Prostate gland (tissue), 2 donors: Measurements from ENCODE around the gene CCNDBP1. TPM values are rescaled to one million over a fixed set of nuclear protein-coding genes. Genes with fewer than 3 reads are reported as not detected.
"Not testable (repeated sequence)": the region's sequence is repeated elsewhere in the genome, so short reads cannot be mapped to it uniquely, and the experiment has no call there.

Source experiments
- DNase-seq: peaks from one replicate; pipeline ENCODE4 v3.0.0-alpha.2; 2019; ENCODE audit warnings: low spot score
- H3K27ac ChIP-seq, 2 donors: fragments of 200-600 bp; sonication (generic); 2 replicates each; pipeline ENCODE4 v1.5.1; 2017 to 2019
- H3K27me3 ChIP-seq: fragments of 200-600 bp; sonication (generic); replicated peaks from 2 replicates; pipeline ENCODE4 v1.5.1; 2019; ENCODE audit not compliant: insufficient read depth
- H3K36me3 ChIP-seq, 2 donors: fragments of 200-600 bp; sonication (generic); 1 replicate in 1 of 2; 2 replicates in 1 of 2; pipeline versions ENCODE4 v1.5.1 to v1.8.1; 2017 to 2019
- H3K4me1 ChIP-seq: fragments of 200-600 bp; sonication (generic); replicated peaks from 2 replicates; pipeline ENCODE4 v1.5.1; 2019
- H3K4me3 ChIP-seq, 2 donors: fragments of 200-600 bp; sonication (generic); 2 replicates each; pipeline ENCODE4 v1.5.1; 2017 to 2019
- H3K9me3 ChIP-seq: fragments of 200-600 bp; sonication (generic); 2 replicates; pipeline ENCODE4 v1.5.1; 2017
- POLR2A ChIP-seq: fragments of 450-650 bp; IDR thresholded peaks from one replicate; pipeline ENCODE4 v1.6.1; 2016; ENCODE audit warnings: antibody characterized with exemption, mild to moderate bottlenecking
- POLR2AphosphoS5 ChIP-seq: sonication (generic); formaldehyde crosslinking; IDR thresholded peaks from one replicate; pipeline ENCODE4 v1.6.1; 2017; ENCODE audit warnings: antibody characterized with exemption
- WGBS: methylation state at CpG from one replicate; pipeline ENCODE4 v1.1.5; 2018; 5-methylcytosine and 5-hydroxymethylcytosine counted together
- intact Hi-C: fragments of 100-400 bp; cut with DNase I; formaldehyde crosslinking; loops from one replicate; pipeline ENCODE4 v1.14.2; 2022
- total RNA-seq, 2 donors: library from RNA; depleted of rRNA; stranded (reverse); fragments of >200 nt; gene quantifications; one replicate each; pipeline ENCODE4 v1.1.0, GENCODE V29; 2016
- TF ChIP-seq, protein P1 (sequence below), 4 experiments: fragments of 200-600 bp in 2 of 4; fragments of 450-650 bp in 2 of 4; sonication (generic) in 2 of 4; IDR thresholded peaks; 1 replicate in 3 of 4; 2 replicates in 1 of 4; pipeline ENCODE4 v1.5.1; 2016 to 2019; ENCODE audit warnings: antibody characterized with exemption in 4 of 4, mild to moderate bottlenecking in 2 of 4, moderate library complexity in 2 of 4

Gene CCNDBP1
- total RNA-seq, 2 donors from 2014 or later: 63.6 to 91.9 TPM

DNA sequence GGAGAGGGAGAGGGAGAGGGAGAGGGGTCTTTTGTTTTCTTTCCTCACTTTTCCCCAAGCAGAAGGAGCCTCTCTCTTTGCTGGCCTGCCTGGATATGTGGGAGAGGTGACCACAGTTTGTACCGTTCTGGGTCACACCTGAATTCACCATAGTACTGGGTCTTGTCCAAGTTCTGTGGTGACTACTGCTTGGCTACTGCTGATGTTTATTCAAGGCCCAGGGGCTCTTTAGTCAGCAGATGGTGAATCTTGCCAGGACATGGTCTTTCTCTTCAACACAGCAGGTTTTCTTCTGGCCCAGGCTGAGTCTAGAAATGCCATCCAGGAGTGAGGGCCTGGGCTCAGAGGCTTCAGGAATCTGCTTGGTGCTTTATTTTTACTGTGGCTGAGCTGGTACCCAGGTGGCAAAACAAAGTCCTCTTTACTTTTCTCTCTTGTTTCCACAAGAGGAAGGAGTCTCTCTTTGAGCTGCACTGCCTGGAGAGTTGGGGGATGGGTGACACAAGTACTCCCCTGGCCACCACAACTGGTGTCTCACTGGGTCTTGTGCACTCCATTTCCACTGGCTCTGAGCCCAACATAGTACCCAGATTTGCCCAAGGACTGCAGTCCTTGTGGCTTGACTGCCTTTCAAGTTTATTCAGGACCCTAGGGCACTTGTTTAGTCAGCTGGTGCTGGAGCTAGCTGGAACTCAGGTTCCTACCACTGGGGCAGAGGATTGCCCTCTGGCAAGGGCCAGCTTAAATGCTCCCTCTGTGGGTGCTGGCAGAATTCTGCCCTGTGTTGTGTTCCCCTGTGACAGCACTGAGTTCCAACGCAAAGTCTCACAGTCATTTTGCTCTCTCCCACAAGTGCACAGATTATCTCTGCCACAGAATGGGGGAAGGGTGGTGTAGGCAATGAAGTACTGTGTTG is 16.8 kb upstream of the CCNDBP1 start:
- no peak for TF ChIP-seq POLR2A
- no peak for TF ChIP-seq POLR2AphosphoS5
- TF ChIP-seq, protein P1, sequence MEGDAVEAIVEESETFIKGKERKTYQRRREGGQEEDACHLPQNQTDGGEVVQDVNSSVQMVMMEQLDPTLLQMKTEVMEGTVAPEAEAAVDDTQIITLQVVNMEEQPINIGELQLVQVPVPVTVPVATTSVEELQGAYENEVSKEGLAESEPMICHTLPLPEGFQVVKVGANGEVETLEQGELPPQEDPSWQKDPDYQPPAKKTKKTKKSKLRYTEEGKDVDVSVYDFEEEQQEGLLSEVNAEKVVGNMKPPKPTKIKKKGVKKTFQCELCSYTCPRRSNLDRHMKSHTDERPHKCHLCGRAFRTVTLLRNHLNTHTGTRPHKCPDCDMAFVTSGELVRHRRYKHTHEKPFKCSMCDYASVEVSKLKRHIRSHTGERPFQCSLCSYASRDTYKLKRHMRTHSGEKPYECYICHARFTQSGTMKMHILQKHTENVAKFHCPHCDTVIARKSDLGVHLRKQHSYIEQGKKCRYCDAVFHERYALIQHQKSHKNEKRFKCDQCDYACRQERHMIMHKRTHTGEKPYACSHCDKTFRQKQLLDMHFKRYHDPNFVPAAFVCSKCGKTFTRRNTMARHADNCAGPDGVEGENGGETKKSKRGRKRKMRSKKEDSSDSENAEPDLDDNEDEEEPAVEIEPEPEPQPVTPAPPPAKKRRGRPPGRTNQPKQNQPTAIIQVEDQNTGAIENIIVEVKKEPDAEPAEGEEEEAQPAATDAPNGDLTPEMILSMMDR (IDR thresholded peaks at IDR 0.05): no peak
- Histone ChIP-seq H3K36me3 (no peaks in the 10 kb centered on the region), H3K4me1 (no peaks in the 10 kb centered on the region), H3K4me3 (no peak overlapping the region), H3K9me3 (no peaks in the 10 kb centered on the region), H3K27ac (no peak overlapping the region), H3K27me3 (no peaks in the 10 kb centered on the region)
- intact Hi-C loops: no loop called here
- no peak for DNase-seq
- 49% methylated on average over 2 of the region's 2 CpGs for WGBS

DNA sequence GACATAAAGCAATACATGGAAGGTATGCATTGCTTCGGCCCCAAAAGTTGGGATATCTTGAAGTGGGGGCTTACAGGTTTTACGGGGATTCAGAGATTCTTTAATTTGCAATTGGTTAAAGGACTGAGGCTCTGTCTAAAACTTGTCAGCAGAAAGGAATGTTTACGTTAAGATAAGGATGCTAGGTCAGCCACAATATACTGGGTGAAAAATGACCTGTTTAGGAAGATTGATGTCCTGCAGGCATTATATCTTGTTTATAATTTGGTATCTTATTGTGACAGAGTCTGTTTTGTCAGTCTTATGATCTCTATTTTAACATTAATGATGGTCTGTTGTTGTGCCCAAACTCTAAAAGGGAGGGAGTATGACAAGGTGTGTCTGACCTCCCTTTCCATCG is 15.3 kb upstream of the CCNDBP1 start:
- intact Hi-C loops: no loop called here
- no peak overlapping the region for H3K27ac ChIP-seq
- H3K27me3 ChIP-seq: no peaks in the 10 kb centered on the region
- no peaks in the 10 kb centered on the region for H3K9me3 ChIP-seq
- H3K36me3 ChIP-seq: no peaks in the 10 kb centered on the region
- no peak overlapping the region for H3K4me3 ChIP-seq
- H3K4me1 ChIP-seq: no peaks in the 10 kb centered on the region
- DNase-seq: no peak
- 76% methylated on average over 4 of the region's 4 CpGs for WGBS
- TF ChIP-seq POLR2A (no peak), POLR2AphosphoS5 (no peak)
- TF ChIP-seq, protein P1 (IDR thresholded peaks at IDR 0.05): no peak

DNA sequence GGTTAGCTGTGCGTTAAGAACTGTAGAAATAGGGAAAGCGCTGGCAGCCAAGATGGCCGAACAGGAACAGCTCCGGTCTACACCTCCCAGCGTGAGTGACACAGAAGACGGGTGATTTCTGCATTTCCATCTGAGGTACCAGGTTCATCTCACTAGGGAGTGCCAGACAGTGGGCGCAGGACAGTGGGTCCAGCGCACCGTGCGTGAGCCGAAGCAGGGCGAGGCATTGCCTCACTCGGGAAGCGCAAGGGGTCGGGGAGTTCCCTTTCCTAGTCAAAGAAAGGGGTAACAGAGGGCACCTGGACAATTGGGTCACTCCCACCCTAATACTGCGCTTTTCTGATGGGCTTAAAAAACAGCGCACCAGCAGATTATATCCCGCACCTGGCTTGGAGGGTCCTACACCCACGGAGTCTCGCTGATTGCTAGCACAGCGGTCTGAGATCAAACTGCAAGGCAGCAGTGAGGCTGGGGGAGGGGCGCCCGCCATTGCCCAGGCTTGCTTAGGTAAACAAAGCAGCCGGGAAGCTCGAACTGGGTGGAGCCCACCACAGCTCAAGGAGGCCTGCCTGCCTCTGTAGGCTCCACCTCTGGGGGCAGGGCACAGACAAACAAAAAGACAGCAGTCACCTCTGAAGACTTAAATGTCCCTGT is 9.4 kb upstream of the CCNDBP1 start:
- WGBS: 95% methylated on average over 20 of the region's 25 CpGs
- H3K4me1 ChIP-seq, DNase-seq, H3K36me3 ChIP-seq, H3K27me3 ChIP-seq, H3K4me3 ChIP-seq, H3K27ac ChIP-seq, H3K9me3 ChIP-seq, intact Hi-C loops: not testable (repeated sequence)

DNA sequence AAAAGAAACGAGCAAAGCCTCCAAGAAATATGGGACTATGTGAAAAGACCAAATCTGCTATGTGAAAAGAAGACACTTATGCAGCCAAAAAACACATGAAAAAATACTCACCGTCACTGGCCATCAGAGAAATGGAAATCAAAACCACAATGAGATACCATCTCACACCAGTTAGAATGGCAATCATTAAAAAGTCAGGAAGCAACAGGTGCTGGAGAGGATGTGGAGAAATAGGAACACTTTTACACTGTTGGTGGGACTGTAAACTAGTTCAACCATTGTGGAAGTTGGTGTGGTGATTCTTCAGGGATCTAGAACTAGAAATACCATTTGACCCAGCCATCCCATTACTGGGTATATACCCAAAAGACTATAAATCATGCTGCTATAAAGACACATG is 8.1 kb upstream of the CCNDBP1 start:
- H3K27me3 ChIP-seq, H3K4me1 ChIP-seq, H3K4me3 ChIP-seq, H3K27ac ChIP-seq, H3K36me3 ChIP-seq, intact Hi-C loops, H3K9me3 ChIP-seq, DNase-seq: not testable (repeated sequence)
- WGBS: 89% methylated on average over 2 of the region's 2 CpGs

DNA sequence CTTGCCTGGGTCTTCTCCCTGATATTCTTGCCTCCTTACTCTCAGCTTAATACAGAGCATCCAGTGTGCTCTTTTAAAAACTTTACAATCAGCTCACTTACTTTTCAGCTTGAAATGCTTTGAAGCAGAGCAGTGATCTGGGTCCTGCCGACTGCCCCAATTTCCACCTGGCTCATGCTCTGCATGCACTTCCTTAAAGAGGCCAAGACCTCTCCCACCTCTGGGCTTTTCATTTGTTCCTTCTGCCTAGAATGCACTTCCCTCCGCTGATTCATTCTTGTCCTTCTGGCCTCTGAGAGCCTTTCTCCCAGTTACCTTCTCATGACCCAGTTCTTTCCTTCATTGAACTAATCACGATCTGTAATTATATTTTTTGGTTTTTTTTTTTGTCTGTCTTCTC is 1.9 kb upstream of the CCNDBP1 start:
- Histone ChIP-seq H3K27me3 (no peaks in the 10 kb centered on the region), H3K27ac (no peak overlapping the region), H3K9me3 (no peaks in the 10 kb centered on the region), H3K36me3 (no peaks in the 10 kb centered on the region), H3K4me3 (no peak overlapping the region), H3K4me1 (peaks cover 5% of the 10 kb centered on the region)
- DNase-seq: no peak
- TF ChIP-seq, protein P1 (IDR thresholded peaks at IDR 0.05): no peak
- TF ChIP-seq POLR2AphosphoS5 (no peak), POLR2A (no peak)
- 71% methylated on average over 3 of the region's 3 CpGs for WGBS
- intact Hi-C loops: no loop called here
